CD4-positive, alpha-beta T cell treated with Interleukin-21 for 1 hour (primary cell): ENCODE results near the gene SNX9.
A peak's percentile ranks its signal among the peaks of the same experiment; 100 is the strongest.
"Not testable (repeated sequence)": the region's sequence is repeated elsewhere in the genome, so short reads cannot be mapped to it uniquely, and the experiment has no call there.

Source experiments
- DNase-seq: peaks from one replicate; pipeline ENCODE4 v3.0.0-alpha.2; 2020

Gene SNX9

GRCh38 chr6:157823001-157823527 is at the start of gene SNX9:
Gene SNX9, plus strand, starts transcription at chr6:157823246. Its CDS starts 189 bp downstream, at chr6:157823435.
- peak; percentile 65 for DNase-seq

GRCh38 chr6:157773248-157773773 is 49.7 kb upstream of the SNX9 start:
- DNase-seq, result no peak

- no peak for DNase-seq
These were observed 48.6 kb upstream of the SNX9 start for GRCh38 chr6:157774153-157775135.

GRCh38 chr6:157775376-157775775 is 47.7 kb upstream of the SNX9 start:
- DNase-seq, result no peak

GRCh38 chr6:157777344-157777743 is 45.7 kb upstream of the SNX9 start:
- DNase-seq, result no peak

- DNase-seq, result no peak
These were observed 44.3 kb upstream of the SNX9 start for GRCh38 chr6:157778719-157779118.

GRCh38 chr6:157779705-157780604 is 43.1 kb upstream of the SNX9 start:
- no peak for DNase-seq

- DNase-seq, result no peak
These were observed 37.4 kb upstream of the SNX9 start for GRCh38 chr6:157785636-157786035.

- DNase-seq, result no peak
These were observed 36.8 kb upstream of the SNX9 start for GRCh38 chr6:157786221-157786620.

GRCh38 chr6:157787080-157787479 is 36.0 kb upstream of the SNX9 start:
- no peak for DNase-seq

- DNase-seq, result no peak
These were observed 34.9 kb upstream of the SNX9 start for GRCh38 chr6:157788180-157788579.

- no peak for DNase-seq
These were observed 33.7 kb upstream of the SNX9 start for GRCh38 chr6:157789297-157789696.

GRCh38 chr6:157789861-157790260 is 33.2 kb upstream of the SNX9 start:
- DNase-seq, result no peak

- DNase-seq, result no peak
These were observed 32.4 kb upstream of the SNX9 start for GRCh38 chr6:157790548-157791160.

GRCh38 chr6:157791450-157791849 is 31.6 kb upstream of the SNX9 start:
- DNase-seq, result no peak

- no peak for DNase-seq
These were observed 30.4 kb upstream of the SNX9 start for GRCh38 chr6:157792671-157793070.

GRCh38 chr6:157794012-157794411 is 29.0 kb upstream of the SNX9 start:
- not testable (repeated sequence) for DNase-seq

- DNase-seq, result no peak
These were observed 27.2 kb upstream of the SNX9 start for GRCh38 chr6:157795841-157796240.

- DNase-seq, result no peak
These were observed 24.2 kb upstream of the SNX9 start for GRCh38 chr6:157798851-157799250.

GRCh38 chr6:157799561-157799960 is 23.5 kb upstream of the SNX9 start:
- DNase-seq, result not testable (repeated sequence)

- no peak for DNase-seq
These were observed 22.4 kb upstream of the SNX9 start for GRCh38 chr6:157800420-157801237.
